HFF-Myc (cell line): ENCODE data around the gene RNLS.
A peak's percentile ranks its signal among the peaks of the same experiment; 100 is the strongest.
"Not testable (repeated sequence)": the region's sequence is repeated elsewhere in the genome, so short reads cannot be mapped to it uniquely, and the experiment has no call there.

Experiments
- DNase-seq: peaks from one replicate; pipeline ENCODE4 v3.0.0-alpha.2; 2011; ENCODE audit warnings: low read depth; ENCODE audit errors: extremely low read depth
- H3K4me3 ChIP-seq: replicated peaks from 2 replicates; pipeline ENCODE4 v1.5.1; 2011; ENCODE audit warnings: low read depth, mild to moderate bottlenecking, control low read depth, low read length
- TF ChIP-seq, protein P1 (sequence below): IDR thresholded peaks from 2 replicates; pipeline ENCODE4 v1.5.1; 2012; ENCODE audit warnings: mild to moderate bottlenecking, low read depth, low read length, control low read depth; ENCODE audit errors: missing control alignments

The RNLS gene

DNA sequence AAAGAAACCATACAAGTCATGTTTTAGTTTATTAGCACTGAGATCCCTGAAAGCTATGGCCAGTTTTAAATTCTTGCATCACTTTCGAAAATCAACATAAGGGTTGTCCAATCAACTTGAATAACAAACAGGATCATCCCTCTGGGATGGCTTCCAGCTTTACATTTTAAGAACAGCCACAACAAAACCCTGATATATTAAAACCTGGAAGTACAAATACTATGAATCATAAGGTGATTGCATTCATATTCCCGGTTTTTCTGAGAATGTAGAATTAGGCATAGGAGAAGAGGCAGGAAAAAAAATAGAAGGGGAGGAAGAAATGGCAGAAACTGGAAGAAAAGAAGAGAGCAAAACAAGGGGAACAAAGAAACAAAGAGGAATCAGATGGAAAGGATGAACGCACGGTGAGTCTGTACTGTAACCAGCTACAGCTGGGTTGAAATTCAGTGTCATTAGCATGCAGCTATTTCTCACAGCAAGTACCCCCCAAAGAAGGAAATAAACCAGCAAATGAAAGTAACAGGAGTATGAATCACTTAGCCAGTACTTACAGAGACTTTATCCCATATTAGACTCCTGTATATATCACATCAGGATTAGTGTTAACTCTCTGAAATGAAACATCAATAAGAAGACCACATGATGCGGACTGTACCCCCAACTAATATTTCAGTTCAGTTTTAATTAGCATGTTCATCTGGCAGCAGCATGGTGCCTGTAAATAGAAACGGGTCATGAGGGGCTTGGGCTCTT is 301.3 kb downstream of the RNLS start:
- no peak for DNase-seq

DNA sequence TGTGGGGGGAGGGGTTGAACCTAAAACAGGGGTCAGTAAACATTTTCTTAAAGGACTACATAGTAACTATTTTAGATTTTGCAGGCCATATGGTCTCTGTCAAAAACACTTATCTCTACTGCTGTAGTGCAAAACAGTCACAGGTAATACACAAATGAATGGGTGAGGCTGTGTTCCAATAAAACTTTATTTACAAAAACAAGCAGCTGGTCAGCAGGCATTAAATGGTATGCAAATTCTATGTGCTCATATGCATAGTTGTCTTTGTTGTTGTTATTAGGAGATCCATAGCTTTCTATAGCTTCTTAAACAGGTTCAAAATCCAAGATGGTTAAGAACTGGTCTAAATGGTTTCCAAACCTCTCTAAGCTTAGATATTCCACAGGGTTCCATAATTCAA is 302.6 kb downstream of the RNLS start:
- DNase-seq, result no peak
- TF ChIP-seq, protein P1, sequence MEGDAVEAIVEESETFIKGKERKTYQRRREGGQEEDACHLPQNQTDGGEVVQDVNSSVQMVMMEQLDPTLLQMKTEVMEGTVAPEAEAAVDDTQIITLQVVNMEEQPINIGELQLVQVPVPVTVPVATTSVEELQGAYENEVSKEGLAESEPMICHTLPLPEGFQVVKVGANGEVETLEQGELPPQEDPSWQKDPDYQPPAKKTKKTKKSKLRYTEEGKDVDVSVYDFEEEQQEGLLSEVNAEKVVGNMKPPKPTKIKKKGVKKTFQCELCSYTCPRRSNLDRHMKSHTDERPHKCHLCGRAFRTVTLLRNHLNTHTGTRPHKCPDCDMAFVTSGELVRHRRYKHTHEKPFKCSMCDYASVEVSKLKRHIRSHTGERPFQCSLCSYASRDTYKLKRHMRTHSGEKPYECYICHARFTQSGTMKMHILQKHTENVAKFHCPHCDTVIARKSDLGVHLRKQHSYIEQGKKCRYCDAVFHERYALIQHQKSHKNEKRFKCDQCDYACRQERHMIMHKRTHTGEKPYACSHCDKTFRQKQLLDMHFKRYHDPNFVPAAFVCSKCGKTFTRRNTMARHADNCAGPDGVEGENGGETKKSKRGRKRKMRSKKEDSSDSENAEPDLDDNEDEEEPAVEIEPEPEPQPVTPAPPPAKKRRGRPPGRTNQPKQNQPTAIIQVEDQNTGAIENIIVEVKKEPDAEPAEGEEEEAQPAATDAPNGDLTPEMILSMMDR, result no peak
- no peak overlapping the region for H3K4me3 ChIP-seq

More for the DNA sequence above, 301.3 kb downstream of the RNLS start:
- H3K4me3 ChIP-seq, result peak overlapping the region; percentile 5
- TF ChIP-seq, protein P1, result no peak

DNA sequence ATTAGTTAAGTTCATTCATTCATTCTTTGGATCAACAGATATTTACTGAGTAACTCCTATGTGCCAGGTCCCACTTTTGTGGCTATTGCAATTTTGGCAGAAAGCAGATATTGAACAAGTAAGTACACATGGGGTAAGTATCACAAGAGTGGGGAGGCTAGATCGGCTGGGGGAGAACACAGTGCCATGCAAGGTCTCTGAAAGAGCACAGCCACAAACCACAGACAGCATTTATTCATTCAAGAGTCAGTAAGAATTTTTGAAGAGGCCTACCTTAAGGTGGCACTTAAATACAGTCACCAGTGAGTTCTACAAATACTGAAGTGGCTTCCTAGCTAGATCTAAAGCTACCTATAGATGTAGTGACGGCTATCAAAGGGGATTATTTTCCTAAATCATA is 304.2 kb downstream of the RNLS start:
- no peak for DNase-seq
- H3K4me3 ChIP-seq, result no peak overlapping the region
- TF ChIP-seq, protein P1, result no peak

DNA sequence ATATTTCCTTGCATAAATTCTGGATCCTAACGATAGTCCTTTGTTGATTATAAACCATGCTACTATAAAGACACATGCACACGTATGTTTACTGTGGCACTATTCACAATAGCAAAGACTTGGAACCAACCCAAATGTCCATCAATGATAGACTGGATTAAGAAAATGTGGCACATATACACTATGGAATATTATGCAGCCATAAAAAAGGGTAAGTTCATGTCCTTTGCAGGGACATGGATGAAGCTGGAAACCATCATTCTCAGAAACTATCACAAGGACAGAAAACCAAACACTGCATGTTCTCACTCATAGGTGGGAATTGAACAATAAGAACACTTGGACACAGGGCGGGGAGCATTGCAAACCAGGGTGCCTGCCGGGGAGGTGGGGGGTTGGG is 306.2 kb downstream of the RNLS start:
- DNase-seq, H3K4me3 ChIP-seq: not testable (repeated sequence)

DNA sequence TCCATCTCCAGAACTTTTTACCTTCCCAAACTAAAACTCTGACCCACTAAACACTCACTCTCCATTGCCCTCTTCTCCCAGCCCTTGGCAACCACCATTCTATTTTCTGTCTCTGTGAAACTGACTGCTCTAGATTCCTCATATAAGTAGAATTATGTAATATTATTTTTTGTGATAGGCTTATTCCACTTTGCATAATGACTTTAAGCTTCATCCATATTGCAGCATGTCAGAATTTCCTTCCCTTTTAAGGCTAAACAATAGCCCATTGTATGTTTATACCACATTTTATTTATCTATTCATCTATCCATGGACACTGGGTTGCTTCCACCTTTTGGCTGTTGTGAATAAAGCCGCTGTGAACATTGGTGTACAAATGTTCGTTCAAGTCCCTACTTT is 308.8 kb downstream of the RNLS start:
- TF ChIP-seq, protein P1, result no peak
- no peak for DNase-seq
- H3K4me3 ChIP-seq, result no peak overlapping the region

DNA sequence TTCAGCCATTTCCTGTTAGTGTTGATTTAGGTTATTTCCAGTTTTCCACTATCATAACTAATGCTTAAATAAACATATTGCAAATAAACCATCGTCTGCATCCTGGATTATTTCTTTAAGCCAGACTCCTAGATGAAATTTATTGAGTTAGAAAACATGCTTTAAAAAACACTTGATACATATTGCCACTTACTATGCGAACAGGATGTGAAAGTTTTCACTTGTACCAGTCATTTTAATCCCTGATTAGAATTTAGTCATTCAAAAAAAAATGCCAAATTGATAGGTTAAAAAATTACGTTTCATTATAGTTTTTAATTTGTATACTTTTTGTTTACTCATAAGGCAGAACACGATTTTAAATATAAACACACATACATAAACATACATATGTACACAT is 309.6 kb downstream of the RNLS start:
- TF ChIP-seq, protein P1, result no peak
- DNase-seq, result no peak
- H3K4me3 ChIP-seq, result no peak overlapping the region

DNA sequence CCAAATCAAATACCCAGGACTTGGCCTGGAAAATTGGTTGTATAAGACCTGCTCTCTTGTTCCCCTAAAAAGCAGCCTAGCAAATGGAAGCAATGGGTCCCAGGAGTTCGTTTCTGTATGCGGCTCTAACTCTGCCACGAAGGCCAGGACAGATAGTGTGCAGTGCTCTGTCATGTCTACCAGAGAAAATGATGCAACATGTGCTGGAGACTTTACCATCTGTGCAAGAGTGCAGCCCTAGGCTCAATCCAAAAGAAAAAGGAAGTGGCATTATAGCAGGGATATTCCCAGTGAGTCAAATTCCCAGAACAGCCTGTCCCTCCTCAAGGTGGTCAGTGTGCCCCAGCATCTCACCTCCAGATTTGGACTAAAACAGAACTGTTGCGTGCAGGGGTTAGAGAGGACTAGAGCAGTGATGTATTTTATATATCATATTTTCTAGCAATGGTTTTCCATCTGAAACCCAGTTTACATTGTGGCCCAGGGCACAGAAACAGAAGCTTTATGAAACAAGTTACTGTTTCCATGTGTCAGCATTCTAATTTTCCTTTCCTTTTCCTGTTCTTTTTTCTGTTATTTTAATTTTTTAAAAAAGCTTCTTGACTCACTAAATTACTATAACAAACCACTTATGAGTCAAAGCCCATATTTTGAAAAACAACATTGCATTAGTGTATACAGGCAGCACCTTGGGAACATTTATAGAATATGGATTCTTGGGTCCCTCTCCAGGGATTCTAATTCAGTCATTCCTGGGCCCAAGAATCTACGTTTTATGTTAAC is 311.2 kb downstream of the RNLS start:
- no peak for DNase-seq
- H3K4me3 ChIP-seq, result no peak overlapping the region
- TF ChIP-seq, protein P1, result no peak
